HG02970 (cell line): Measurements from ENCODE around the gene GPN3.
"Not testable (repeated sequence)": the region's sequence is repeated elsewhere in the genome, so short reads cannot be mapped to it uniquely, and the experiment has no call there.

Source experiments
- ATAC-seq: cut with Tn5 transposase; IDR thresholded peaks from one replicate; pipeline ENCODE4 v1.9.1; 2021; ENCODE audit warnings: mild to moderate bottlenecking, moderate library complexity, moderate number of reproducible peaks; ENCODE audit not compliant: unreplicated experiment, low FRiP score

The GPN3 gene

GRCh38 chr12:110449799-110450497 is 18.1 kb downstream of the GPN3 start, which contains the start of gene ARPC3:
Gene ARPC3 (minus strand): TSS chr12:110450337. CDS start chr12:110450260, 77 bp downstream.
- ATAC-seq, result peak; percentile 93

- no peak for ATAC-seq
Observed at GRCh38 chr12:110444455-110444854, 23.6 kb downstream of the GPN3 start.

- ATAC-seq, result no peak
Observed at GRCh38 chr12:110436231-110436630, 31.8 kb downstream of the GPN3 start.

GRCh38 chr12:110431957-110432587 is 36.0 kb downstream of the GPN3 start:
- ATAC-seq, result no peak

- ATAC-seq, result not testable (repeated sequence)
Observed at GRCh38 chr12:110429676-110430075, 38.4 kb downstream of the GPN3 start.

GRCh38 chr12:110426406-110426805 is 41.7 kb downstream of the GPN3 start:
- no peak for ATAC-seq

GRCh38 chr12:110424237-110424636 is 43.8 kb downstream of the GPN3 start:
- ATAC-seq, result no peak

- ATAC-seq, result no peak
Observed at GRCh38 chr12:110421701-110422100, 46.4 kb downstream of the GPN3 start.

- no peak for ATAC-seq
Observed at GRCh38 chr12:110421159-110421661, 46.8 kb downstream of the GPN3 start.

- not testable (repeated sequence) for ATAC-seq
Observed at GRCh38 chr12:110420644-110421043, 47.4 kb downstream of the GPN3 start.

- ATAC-seq, result not testable (repeated sequence)
Observed at GRCh38 chr12:110417113-110417512, 50.9 kb downstream of the GPN3 start.

- ATAC-seq, result not testable (repeated sequence)
Observed at GRCh38 chr12:110410086-110410485, 58.0 kb downstream of the GPN3 start.

GRCh38 chr12:110405126-110405662 is 62.9 kb downstream of the GPN3 start:
- not testable (repeated sequence) for ATAC-seq

- peak; percentile 39 for ATAC-seq
Observed at GRCh38 chr12:110403976-110404682, 63.9 kb downstream of the GPN3 start.

GRCh38 chr12:110403146-110403975 is 64.7 kb downstream of the GPN3 start, which contains the start of gene ANAPC7:
Gene ANAPC7 (minus strand): TSS chr12:110403708. CDS start chr12:110403627, 81 bp downstream.
- ATAC-seq, result peak; percentile 69
